ENCODE measurements around the gene TGFBRAP1.

- no peak for TF ChIP-seq MAX (IDR thresholded peaks at IDR 0.05)
- TF ChIP-seq, protein P1, sequence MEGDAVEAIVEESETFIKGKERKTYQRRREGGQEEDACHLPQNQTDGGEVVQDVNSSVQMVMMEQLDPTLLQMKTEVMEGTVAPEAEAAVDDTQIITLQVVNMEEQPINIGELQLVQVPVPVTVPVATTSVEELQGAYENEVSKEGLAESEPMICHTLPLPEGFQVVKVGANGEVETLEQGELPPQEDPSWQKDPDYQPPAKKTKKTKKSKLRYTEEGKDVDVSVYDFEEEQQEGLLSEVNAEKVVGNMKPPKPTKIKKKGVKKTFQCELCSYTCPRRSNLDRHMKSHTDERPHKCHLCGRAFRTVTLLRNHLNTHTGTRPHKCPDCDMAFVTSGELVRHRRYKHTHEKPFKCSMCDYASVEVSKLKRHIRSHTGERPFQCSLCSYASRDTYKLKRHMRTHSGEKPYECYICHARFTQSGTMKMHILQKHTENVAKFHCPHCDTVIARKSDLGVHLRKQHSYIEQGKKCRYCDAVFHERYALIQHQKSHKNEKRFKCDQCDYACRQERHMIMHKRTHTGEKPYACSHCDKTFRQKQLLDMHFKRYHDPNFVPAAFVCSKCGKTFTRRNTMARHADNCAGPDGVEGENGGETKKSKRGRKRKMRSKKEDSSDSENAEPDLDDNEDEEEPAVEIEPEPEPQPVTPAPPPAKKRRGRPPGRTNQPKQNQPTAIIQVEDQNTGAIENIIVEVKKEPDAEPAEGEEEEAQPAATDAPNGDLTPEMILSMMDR (IDR thresholded peaks at IDR 0.05; ENCODE audit: low read depth, low read length, missing input control), result no peak
Observed at GRCh38 chr2:105307550-105307949, 22.0 kb downstream of the TGFBRAP1 start.

Measured in liver (tissue), 2 donors.